K562 (cell line): ENCODE data around the gene GNAQ. TPM values are rescaled to one million over a fixed set of nuclear protein-coding genes. Genes with fewer than 3 reads are reported as not detected.

ENCODE experiments used
- CCNT2 ChIP-seq: IDR thresholded peaks from 2 replicates; pipeline ENCODE4 v1.6.1; 2011; ENCODE audit warnings: borderline replicate concordance, low read depth, mild to moderate bottlenecking, moderate library complexity, mixed read lengths, low read length; ENCODE audit not compliant: insufficient read length; ENCODE audit errors: extremely low read depth
- DACH1 ChIP-seq: fragments of 450-650 bp; IDR thresholded peaks from 2 replicates; pipeline ENCODE4 v1.6.1; 2018; ENCODE audit not compliant: partially characterized antibody
- FOXO4 ChIP-seq: fragments of 450-650 bp; formaldehyde crosslinking; IDR thresholded peaks from 2 replicates; pipeline ENCODE4 v1.4.0; 2020; ENCODE audit warnings: mild to moderate bottlenecking, moderate library complexity
- HNRNPK ChIP-seq: fragments of 200-400 bp; formaldehyde crosslinking; IDR thresholded peaks from one replicate; pipeline ENCODE4 v1.6.1; 2018; ENCODE audit warnings: mild to moderate bottlenecking, low read depth, low read length; ENCODE audit not compliant: poor library complexity, severe bottlenecking
- ID3 ChIP-seq, 2 experiments: fragments of 250-450 bp in 1 of 2; fragments of 450-650 bp in 1 of 2; sonication (Bioruptor Pico) in 1 of 2; IDR thresholded peaks; 2 replicates each; pipeline versions ENCODE4 v1.6.1 to v1.8.0; 2016 to 2021; ENCODE audit warnings: mild to moderate bottlenecking in 2 of 2, moderate library complexity in 2 of 2, missing compliant biosample characterization in 1 of 2, missing genetic modification characterization in 1 of 2
- KLF16 ChIP-seq: IDR thresholded peaks from 2 replicates; pipeline ENCODE4 v1.6.1; 2016; ENCODE audit warnings: antibody characterized with exemption
- MAFG ChIP-seq: fragments of 450-650 bp; conservative IDR thresholded peaks from 2 replicates; pipeline ENCODE4 v1.6.1; 2016; ENCODE audit warnings: missing genetic modification characterization, missing compliant biosample characterization
- MCM3 ChIP-seq: fragments of 450-650 bp; IDR thresholded peaks from 2 replicates; pipeline ENCODE4 v1.6.1; 2016
- MEF2A ChIP-seq: IDR thresholded peaks from 2 replicates; pipeline ENCODE4 v1.6.1; 2011; ENCODE audit warnings: low read depth, mild to moderate bottlenecking, low read length, moderate library complexity; ENCODE audit not compliant: control insufficient read depth
- MEF2D ChIP-seq: conservative IDR thresholded peaks from 2 replicates; pipeline ENCODE4 v1.6.1; 2016; ENCODE audit warnings: low read depth, missing genetic modification characterization, missing compliant biosample characterization
- NCOA1 ChIP-seq: fragments of 450-650 bp; IDR thresholded peaks from 2 replicates; pipeline ENCODE4 v1.6.1; 2016; ENCODE audit warnings: low read depth
- POLR2AphosphoS5 ChIP-seq: IDR thresholded peaks from 2 replicates; pipeline ENCODE4 v1.6.1; 2011; ENCODE audit warnings: mild to moderate bottlenecking, low read depth, low read length, moderate library complexity; ENCODE audit not compliant: control insufficient read depth, insufficient read depth
- RBM25 ChIP-seq: fragments of 200-400 bp; formaldehyde crosslinking; IDR thresholded peaks from 2 replicates; pipeline ENCODE4 v1.6.1; 2018; ENCODE audit warnings: low read length, low read depth, moderate library complexity; ENCODE audit not compliant: severe bottlenecking
- RBM34 ChIP-seq: fragments of 200-400 bp; formaldehyde crosslinking; IDR thresholded peaks from 2 replicates; pipeline ENCODE4 v1.6.1; 2018; ENCODE audit warnings: low read length, borderline replicate concordance; ENCODE audit not compliant: insufficient read depth
- RFX5 ChIP-seq: IDR thresholded peaks from 2 replicates; pipeline ENCODE4 v1.6.1; 2011; ENCODE audit warnings: low read depth, mild to moderate bottlenecking, improper control_type of control experiment, low read length
- TEAD1 ChIP-seq, 2 experiments: fragments of 450-650 bp in 1 of 2; sonication (generic) in 1 of 2; formaldehyde crosslinking; IDR thresholded peaks; 2 replicates each; pipeline versions ENCODE4 v1.4.0 to v1.8.0; 2020 to 2022; ENCODE audit warnings: mild to moderate bottlenecking in 2 of 2, missing genetic modification reagents in 1 of 2
- ZBTB33 ChIP-seq: sonication (generic); formaldehyde crosslinking; IDR thresholded peaks from 2 replicates; pipeline ENCODE4 v1.8.1; 2023; ENCODE audit warnings: mild to moderate bottlenecking, missing genetic modification reagents
- ZFP91 ChIP-seq: sonication (generic); formaldehyde crosslinking; IDR thresholded peaks from 2 replicates; pipeline ENCODE4 v1.8.0; 2022; ENCODE audit warnings: mild to moderate bottlenecking, missing genetic modification reagents
- ZNF165 ChIP-seq: fragments of 250-450 bp; sonication (Bioruptor Pico); IDR thresholded peaks from 2 replicates; pipeline ENCODE4 v1.4.0; 2020; ENCODE audit warnings: borderline replicate concordance
- ZNF324 ChIP-seq: fragments of 250-450 bp; sonication (Bioruptor Pico); IDR thresholded peaks from 2 replicates; pipeline ENCODE4 v1.4.0; 2020; ENCODE audit warnings: mild to moderate bottlenecking
- ZNF444 ChIP-seq: fragments of 250-450 bp; sonication (Bioruptor Pico); IDR thresholded peaks from 2 replicates; pipeline ENCODE4 v1.4.0; 2020; ENCODE audit warnings: mild to moderate bottlenecking, moderate library complexity
- ZNF507 ChIP-seq: conservative IDR thresholded peaks from 2 replicates; pipeline ENCODE4 v1.6.1; 2017; ENCODE audit warnings: missing genetic modification characterization, missing compliant biosample characterization
- ZNF589 ChIP-seq: fragments of 200-800 bp; sonication (Bioruptor generic); IDR thresholded peaks from 2 replicates; pipeline ENCODE4 v1.6.1; 2016; ENCODE audit warnings: low read depth, missing genetic modification characterization, missing compliant biosample characterization
- polyA plus RNA-seq, 8 experiments: library from polyadenylated mRNA; depleted of rRNA in 4 of 8; stranded (reverse) in 5 of 8; unstranded in 3 of 8; fragments of >200 nt; fragmentation: Nextera tagmentation in 2 of 8; fragmentation: Illumina TruSeq in 1 of 8; extraction: Ambion mirVana in 2 of 8; extraction: Trizol in 1 of 8; gene quantifications; 2 replicates each; pipeline versions ENCODE4 v1.2.1 to v1.2.3, GENCODE V29; 2011 to 2014; ENCODE audit warnings: inconsistent platforms in 1 of 8, missing spikeins in 1 of 8
- total RNA-seq, 7 experiments: library from RNA; depleted of rRNA in 6 of 7; stranded (reverse); fragments of >200 nt in 6 of 7; fragmentation: Illumina TruSeq in 2 of 7; extraction: Trizol in 2 of 7; gene quantifications; 2 replicates each; pipeline versions ENCODE4 v1.2.1 to v1.2.3, GENCODE V29; 2011 to 2021; ENCODE audit warnings: low replicate concordance in 1 of 7

Gene GNAQ
- total and polyA plus RNA-seq, 9 of the 15 experiments (the other 6 are each of a cell fraction or from before 2014, with no cell fraction given) = 4.8 to 27.9 (median 17.5) TPM

GRCh38 chr9:77827104-77827784 lies 204.4 kb downstream of the GNAQ start (continued):
- TF ChIP-seq HNRNPK = no peak
- TF ChIP-seq POLR2AphosphoS5 = peak; percentile 75
- TF ChIP-seq ZNF507 (tag) = no peak
- peak; percentile 72; the same call in 1 of the 2 replicates for TF ChIP-seq NCOA1
- TF ChIP-seq RBM34 = no peak
- TF ChIP-seq MAFG (tag) = peak; percentile 62
- no peak for TF ChIP-seq FOXO4 (CRISPR knock-in tag)
- TF ChIP-seq RFX5 = no peak
- TF ChIP-seq RBM25 = no peak
- TF ChIP-seq ID3 (CRISPR knock-in tag; IDR thresholded peaks at IDR 0.05) = no peak
- no peak for TF ChIP-seq ID3 (tag; IDR thresholded peaks at IDR 0.05)
- no peak for TF ChIP-seq ZBTB33 (CRISPR knock-in tag)
- no peak for TF ChIP-seq ZNF165 (CRISPR knock-in tag)
- TF ChIP-seq ZFP91 = no peak
- TF ChIP-seq KLF16 = peak; percentile 75
- no peak for TF ChIP-seq ZNF444 (CRISPR knock-in tag)
- TF ChIP-seq TEAD1 (CRISPR knock-in tag; IDR thresholded peaks at IDR 0.05) = peak in 1 of 2 experiments; percentile 39; a peak in 1 of 4 replicates
- TF ChIP-seq CCNT2 = peak; percentile 40
- no peak for TF ChIP-seq ZNF589 (CRISPR knock-in tag)
- TF ChIP-seq ZNF324 (CRISPR knock-in tag) = no peak
- no peak for TF ChIP-seq MCM3
- TF ChIP-seq DACH1 = no peak
- TF ChIP-seq MEF2A = peak; percentile 99
- TF ChIP-seq MEF2D (tag) = peak; percentile 99
